ENCODE results near the gene DIPK1A.

DNA sequence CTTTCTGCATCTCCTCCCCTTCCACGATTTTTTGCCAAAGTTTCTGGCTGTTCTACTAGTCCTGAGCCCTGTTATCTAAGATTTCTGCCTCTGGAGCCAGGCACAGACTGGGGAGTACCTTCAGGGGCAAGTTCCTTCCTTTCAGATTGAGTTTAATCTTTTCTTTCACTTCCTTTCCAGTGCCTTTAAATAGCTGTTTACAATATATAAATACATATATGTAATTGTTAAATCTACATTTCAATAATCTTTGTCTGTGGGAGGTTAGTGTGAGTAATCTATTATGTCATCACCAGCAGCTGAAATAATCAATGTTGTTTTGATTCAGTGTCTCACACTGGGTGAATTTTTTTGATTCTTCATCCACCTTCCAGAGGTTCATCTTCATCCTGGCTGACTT lies 31.8 kb downstream of the DIPK1A start:
- TF ChIP-seq, protein P1, sequence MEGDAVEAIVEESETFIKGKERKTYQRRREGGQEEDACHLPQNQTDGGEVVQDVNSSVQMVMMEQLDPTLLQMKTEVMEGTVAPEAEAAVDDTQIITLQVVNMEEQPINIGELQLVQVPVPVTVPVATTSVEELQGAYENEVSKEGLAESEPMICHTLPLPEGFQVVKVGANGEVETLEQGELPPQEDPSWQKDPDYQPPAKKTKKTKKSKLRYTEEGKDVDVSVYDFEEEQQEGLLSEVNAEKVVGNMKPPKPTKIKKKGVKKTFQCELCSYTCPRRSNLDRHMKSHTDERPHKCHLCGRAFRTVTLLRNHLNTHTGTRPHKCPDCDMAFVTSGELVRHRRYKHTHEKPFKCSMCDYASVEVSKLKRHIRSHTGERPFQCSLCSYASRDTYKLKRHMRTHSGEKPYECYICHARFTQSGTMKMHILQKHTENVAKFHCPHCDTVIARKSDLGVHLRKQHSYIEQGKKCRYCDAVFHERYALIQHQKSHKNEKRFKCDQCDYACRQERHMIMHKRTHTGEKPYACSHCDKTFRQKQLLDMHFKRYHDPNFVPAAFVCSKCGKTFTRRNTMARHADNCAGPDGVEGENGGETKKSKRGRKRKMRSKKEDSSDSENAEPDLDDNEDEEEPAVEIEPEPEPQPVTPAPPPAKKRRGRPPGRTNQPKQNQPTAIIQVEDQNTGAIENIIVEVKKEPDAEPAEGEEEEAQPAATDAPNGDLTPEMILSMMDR (IDR thresholded peaks at IDR 0.05), result no peak
- no peak for TF ChIP-seq POLR2A (IDR thresholded peaks at IDR 0.05)
